ENCODE data around the gene PCCB.
"Not testable (repeated sequence)": the region's sequence is repeated elsewhere in the genome, so short reads cannot be mapped to it uniquely, and the experiment has no call there.

GRCh38 chr3:136334726-136335125, 84.6 kb downstream of the PCCB start:
- not testable (repeated sequence) for TF ChIP-seq CTCF (IDR thresholded peaks at IDR 0.05); POLR2AphosphoS5 (IDR thresholded peaks at IDR 0.05; ENCODE audit: low read depth, low read length); REST (IDR thresholded peaks at IDR 0.05; ENCODE audit: insufficient read depth in 1 of 2, low read depth in 2 of 2, low read length in 1 of 2)
